ENCODE data around the gene F13A1. TPM values are rescaled to one million over a fixed set of nuclear protein-coding genes. Genes with fewer than 3 reads are reported as not detected.

Gene F13A1
- total RNA-seq = 1 to 10 TPM; 1.3 to 1.6 TPM
- under 1 TPM in 2 of 3 donors, not detected in 1; 0.04 to 0.12 TPM for polyA plus RNA-seq
- total RNA-seq = 0 reads per million in 6 experiments

- peak in 1 of 2 donors; percentile 23 for ATAC-seq
These were observed at the start of gene F13A1 for GRCh38 chr6:6319952-6320811. TSS of gene F13A1 (minus strand) at chr6:6320662. CDS start at chr6:6318664, 1,998 bp downstream.

GRCh38 chr6:6368684-6369052 is 48.2 kb upstream of the F13A1 start:
- peaks cover 8 to 16% (median 10%) of the 10 kb centered on the region in 5 donors for H3K27me3 Mint-ChIP-seq
- H3K36me3 Mint-ChIP-seq = peaks cover 0 to 6% (median 3%) of the 10 kb centered on the region in 3 donors
- ATAC-seq (no peak), DNase-seq (no peak)
- POLR2A ChIA-PET = no interaction called here
- H3K9me3 Mint-ChIP-seq = peaks cover 2 to 26% (median 10%) of the 10 kb centered on the region in 9 donors
- no peak overlapping the region for H3K27ac Mint-ChIP-seq
- H3K4me1 Mint-ChIP-seq = no peaks in the 10 kb centered on the region
- H3K4me3 Mint-ChIP-seq = no peak overlapping the region

More at GRCh38 chr6:6319952-6320811, at the start of gene F13A1:
- Mint-ChIP-seq H3K36me3 (no peaks in the 10 kb centered on the region), H3K9me3 (no peaks in the 10 kb centered on the region), H3K27me3 (peaks cover 31 to 72% (median 44%) of the 10 kb centered on the region in 5 donors), H3K4me3 (peak within 1 kb of the TSS in 1 of 10 donors; percentile 20), H3K27ac (peak within 1 kb of the TSS in 1 of 10 donors; percentile 24), H3K4me1 (peaks cover 0 to 9% (median 6%) of the 10 kb centered on the region in 4 donors)
- POLR2A ChIA-PET = interaction anchor here (0.8 kb wide), 1 partner anchor 227 kb away, joined by 3 read pairs; no protein-coding TSS in a partner anchor
- peak in 1 of 10 donors; percentile 2 for DNase-seq

GRCh38 chr6:6368040-6368683 is 47.7 kb upstream of the F13A1 start:
- peaks cover under 1 to 24% (median 7%) of the 10 kb centered on the region in 9 donors for H3K9me3 Mint-ChIP-seq
- DNase-seq (no peak), ATAC-seq (no peak)
- no peak overlapping the region for H3K4me3 Mint-ChIP-seq
- no peak overlapping the region for H3K27ac Mint-ChIP-seq
- peaks cover 0 to 3% (median 3%) of the 10 kb centered on the region in 3 donors for H3K36me3 Mint-ChIP-seq
- POLR2A ChIA-PET = no interaction called here
- no peaks in the 10 kb centered on the region for H3K4me1 Mint-ChIP-seq
- H3K27me3 Mint-ChIP-seq = peaks cover 8 to 16% (median 10%) of the 10 kb centered on the region in 5 donors

GRCh38 chr6:6366803-6367202 is 46.3 kb upstream of the F13A1 start:
- Mint-ChIP-seq H3K9me3 (peaks cover 0 to 16% (median 2%) of the 10 kb centered on the region in 9 donors), H3K36me3 (peaks cover 0 to 3% (median 0%) of the 10 kb centered on the region in 3 donors), H3K4me3 (no peak overlapping the region), H3K27me3 (peaks cover 6 to 16% (median 10%) of the 10 kb centered on the region in 5 donors), H3K27ac (no peak overlapping the region), H3K4me1 (no peaks in the 10 kb centered on the region)
- DNase-seq (no peak), ATAC-seq (no peak)
- POLR2A ChIA-PET = no interaction called here

GRCh38 chr6:6365242-6365641 is 44.8 kb upstream of the F13A1 start:
- Mint-ChIP-seq H3K4me1 (no peaks in the 10 kb centered on the region), H3K9me3 (peaks cover 0 to 8% (median 0%) of the 10 kb centered on the region in 9 donors), H3K27ac (no peak overlapping the region), H3K4me3 (no peak overlapping the region), H3K36me3 (no peaks in the 10 kb centered on the region), H3K27me3 (peaks cover 3 to 16% (median 8%) of the 10 kb centered on the region in 5 donors)
- POLR2A ChIA-PET = no interaction called here
- ATAC-seq (no peak), DNase-seq (no peak)

DNA sequence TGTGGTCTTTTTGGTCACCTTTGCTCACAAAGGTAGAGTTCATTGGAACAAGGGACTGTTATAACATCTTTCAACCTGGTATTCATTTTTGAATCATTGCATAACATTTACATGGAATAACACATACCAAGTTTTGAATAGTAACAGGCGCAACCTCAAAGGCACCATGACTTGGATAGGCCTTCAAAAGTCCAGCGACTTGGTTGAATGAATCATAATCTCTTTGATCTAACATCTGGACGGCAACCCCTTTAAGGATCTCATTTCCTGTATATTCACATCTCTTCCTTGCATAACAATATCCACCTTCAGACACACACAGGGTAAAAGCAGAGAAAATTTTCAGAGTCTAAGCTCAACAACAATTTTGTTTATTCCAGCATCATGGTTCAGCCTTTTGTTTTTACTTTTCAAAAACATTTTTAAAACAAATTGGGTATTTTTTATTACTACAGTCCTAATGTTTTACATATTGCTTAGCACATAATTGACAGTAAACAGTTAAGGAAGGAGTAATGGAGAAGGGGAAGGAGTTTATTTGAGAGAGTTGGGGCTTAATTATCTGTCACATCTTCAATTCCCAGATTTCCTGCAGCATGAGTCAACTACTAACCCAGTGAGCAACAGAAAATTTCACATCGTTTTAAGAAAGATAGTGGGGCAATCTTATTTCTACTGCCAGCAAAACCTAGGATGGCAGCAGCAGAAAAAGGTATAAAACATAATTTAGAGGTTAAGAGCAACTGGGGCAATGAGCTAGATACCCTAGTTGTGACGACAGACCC is 41.8 kb upstream of the F13A1 start:
- POLR2A ChIA-PET = no interaction called here
- DNase-seq (no peak), ATAC-seq (no peak)
- H3K4me1 Mint-ChIP-seq = no peaks in the 10 kb centered on the region
- peaks cover 0 to 7% (median 3%) of the 10 kb centered on the region in 5 donors for H3K27me3 Mint-ChIP-seq
- H3K36me3 Mint-ChIP-seq = no peaks in the 10 kb centered on the region
- peaks cover 0 to 2% (median 0%) of the 10 kb centered on the region in 9 donors for H3K9me3 Mint-ChIP-seq
- H3K27ac Mint-ChIP-seq = no peak overlapping the region
- H3K4me3 Mint-ChIP-seq = no peak overlapping the region

DNA sequence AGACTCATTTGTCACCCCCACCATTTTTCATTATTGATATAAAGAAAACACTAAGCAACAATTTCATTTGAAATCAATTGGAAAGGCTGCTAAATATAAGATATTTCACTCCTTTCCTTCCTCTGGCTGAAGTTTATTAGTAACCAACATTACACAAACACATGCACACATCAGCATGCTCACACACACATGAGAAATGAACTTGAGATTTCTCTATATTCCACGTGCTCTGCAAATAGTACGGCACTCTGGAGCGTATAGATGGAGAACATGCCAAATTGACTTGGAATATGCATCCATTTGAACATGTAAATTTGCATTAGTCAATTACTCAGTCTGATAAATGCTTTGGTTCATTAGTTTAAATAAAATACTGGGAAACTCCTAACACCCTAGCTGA is 37.1 kb upstream of the F13A1 start:
- Mint-ChIP-seq H3K36me3 (no peaks in the 10 kb centered on the region), H3K4me1 (peaks cover 0 to 2% (median 0%) of the 10 kb centered on the region in 4 donors), H3K27ac (no peak overlapping the region), H3K27me3 (peaks cover 2 to 15% (median 10%) of the 10 kb centered on the region in 5 donors), H3K4me3 (no peak overlapping the region), H3K9me3 (no peaks in the 10 kb centered on the region)
- no peak for DNase-seq
- POLR2A ChIA-PET = no interaction called here
- no peak for ATAC-seq

DNA sequence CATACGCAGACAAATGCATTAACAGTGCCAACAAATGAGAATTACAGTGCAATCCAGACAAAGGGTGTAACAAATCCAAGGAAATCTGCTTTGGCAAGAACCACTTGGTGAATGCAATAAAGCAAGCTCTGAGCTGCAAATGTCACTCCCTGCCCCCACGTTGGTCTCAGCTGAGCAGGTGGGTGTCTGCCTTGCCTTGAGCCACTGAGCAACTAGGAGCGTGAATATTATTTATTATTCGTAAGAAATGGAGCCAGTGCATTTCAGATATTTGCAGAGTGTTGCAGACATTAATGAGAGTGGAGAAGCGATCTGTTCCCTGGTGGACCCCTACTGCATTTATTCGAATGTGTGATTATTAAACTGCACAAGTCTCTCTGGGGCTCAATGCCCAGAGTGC is 36.6 kb upstream of the F13A1 start:
- Mint-ChIP-seq H3K4me1 (peaks cover 0 to 2% (median 0%) of the 10 kb centered on the region in 4 donors), H3K27me3 (peaks cover 2 to 18% (median 10%) of the 10 kb centered on the region in 5 donors), H3K27ac (no peak overlapping the region), H3K9me3 (no peaks in the 10 kb centered on the region), H3K36me3 (no peaks in the 10 kb centered on the region), H3K4me3 (no peak overlapping the region)
- POLR2A ChIA-PET = no interaction called here
- no peak for DNase-seq
- no peak for ATAC-seq

- Mint-ChIP-seq H3K27me3 (peaks cover 12 to 30% (median 27%) of the 10 kb centered on the region in 5 donors), H3K36me3 (no peaks in the 10 kb centered on the region), H3K27ac (peak overlapping the region in 1 of 10 donors; percentile 9), H3K4me1 (peaks cover 0 to 2% (median 0%) of the 10 kb centered on the region in 4 donors), H3K4me3 (peak overlapping the region in 1 of 10 donors; percentile 34), H3K9me3 (no peaks in the 10 kb centered on the region)
- POLR2A ChIA-PET = no interaction called here
- DNase-seq (no peak), ATAC-seq (no peak)
These were observed 32.3 kb upstream of the F13A1 start for GRCh38 chr6:6352772-6353171.

DNA sequence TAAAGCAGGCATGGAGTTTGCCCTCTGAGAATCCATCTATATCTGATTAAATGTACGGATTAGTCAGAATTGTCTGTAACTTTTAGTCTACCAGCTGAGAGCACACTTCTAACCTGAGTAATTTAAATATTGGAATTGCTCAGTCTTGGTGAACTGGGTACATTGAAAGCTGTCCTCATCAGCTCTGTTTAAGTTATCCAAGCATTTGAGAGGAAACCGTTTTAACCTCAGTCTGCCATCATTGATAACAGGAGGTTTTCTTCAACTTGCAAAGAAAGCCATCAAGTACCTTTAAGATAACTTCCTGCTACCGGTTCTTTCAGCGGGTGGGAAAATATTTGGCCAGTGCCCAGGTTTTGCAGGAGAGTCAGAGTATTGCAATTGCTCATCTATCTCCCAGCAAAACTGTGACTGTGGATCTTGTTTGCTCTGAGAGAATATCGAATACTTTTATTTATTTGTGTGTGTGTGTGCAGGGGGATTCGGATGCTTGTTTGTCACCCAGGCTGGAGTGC is 31.1 kb upstream of the F13A1 start:
- Mint-ChIP-seq H3K27me3 (peaks cover 12 to 30% (median 23%) of the 10 kb centered on the region in 5 donors), H3K27ac (no peak overlapping the region), H3K9me3 (no peaks in the 10 kb centered on the region), H3K36me3 (no peaks in the 10 kb centered on the region), H3K4me3 (no peak overlapping the region), H3K4me1 (peaks cover 0 to 2% (median 0%) of the 10 kb centered on the region in 4 donors)
- POLR2A ChIA-PET = no interaction called here
- DNase-seq = no peak
- no peak for ATAC-seq

DNA sequence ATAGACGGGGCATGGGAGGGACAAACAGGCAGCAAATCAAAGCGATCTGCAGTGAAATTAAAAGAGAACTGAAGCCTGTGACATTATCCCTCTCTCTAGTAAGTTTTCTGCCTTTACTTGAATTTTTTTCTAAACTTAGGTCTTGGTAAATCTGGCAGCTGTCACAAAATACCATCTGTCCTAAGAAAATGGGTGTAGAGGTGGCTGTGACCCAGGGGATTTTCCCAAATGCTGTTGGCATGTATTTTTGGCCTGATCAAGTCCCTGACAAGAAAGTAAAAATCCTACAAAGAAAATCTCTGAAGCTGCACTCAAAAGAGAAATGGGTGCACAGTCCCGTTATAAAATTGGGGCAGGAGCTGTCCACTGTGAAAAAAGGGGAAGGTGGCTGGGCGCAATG is 30.2 kb upstream of the F13A1 start:
- Mint-ChIP-seq H3K4me1 (peaks cover 0 to 2% (median 0%) of the 10 kb centered on the region in 4 donors), H3K27me3 (peaks cover 14 to 30% (median 23%) of the 10 kb centered on the region in 5 donors), H3K9me3 (no peaks in the 10 kb centered on the region), H3K27ac (no peak overlapping the region), H3K4me3 (no peak overlapping the region), H3K36me3 (no peaks in the 10 kb centered on the region)
- DNase-seq (no peak), ATAC-seq (no peak)
- POLR2A ChIA-PET = no interaction called here

DNA sequence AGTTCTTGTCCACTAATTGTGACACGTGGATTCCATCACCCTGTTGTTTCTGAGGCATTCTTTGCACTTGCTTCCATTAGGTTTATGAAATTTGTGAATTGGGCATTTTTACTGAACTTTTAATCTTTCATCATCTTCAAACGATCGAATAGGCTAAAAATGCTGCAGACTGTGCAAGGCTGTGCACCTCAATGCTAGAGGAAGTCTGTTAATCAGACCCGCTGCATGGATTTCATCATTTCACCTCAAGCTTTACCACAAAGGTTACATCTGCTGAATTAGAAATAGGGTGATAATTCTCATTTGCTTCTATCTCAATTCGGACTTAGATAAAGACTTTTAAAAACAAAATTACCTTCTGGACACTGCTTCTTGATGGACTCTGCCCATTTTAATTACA is 27.8 kb upstream of the F13A1 start:
- Mint-ChIP-seq H3K36me3 (no peaks in the 10 kb centered on the region), H3K27me3 (peaks cover 14 to 32% (median 21%) of the 10 kb centered on the region in 5 donors), H3K4me3 (no peak overlapping the region), H3K9me3 (no peaks in the 10 kb centered on the region), H3K4me1 (peaks cover 0 to 2% (median 0%) of the 10 kb centered on the region in 4 donors), H3K27ac (no peak overlapping the region)
- POLR2A ChIA-PET = no interaction called here
- DNase-seq (no peak), ATAC-seq (no peak)

All from naive thymus-derived CD8-positive, alpha-beta T cell (primary cell).